Ishikawa (cell line): ENCODE results near the gene CDC123.
A peak's percentile ranks its signal among the peaks of the same experiment; 100 is the strongest.

Experiments
- CEBPB ChIP-seq: IDR thresholded peaks from 2 replicates; pipeline ENCODE4 v1.6.1; 2012
- CREB1 ChIP-seq: IDR thresholded peaks from 2 replicates; pipeline ENCODE4 v1.6.1; 2012; ENCODE audit warnings: low read depth
- EGR1 ChIP-seq: IDR thresholded peaks from 2 replicates; pipeline ENCODE4 v1.6.1; 2012
- EP300 ChIP-seq: IDR thresholded peaks from 2 replicates; pipeline ENCODE4 v1.6.1; 2012; ENCODE audit warnings: borderline replicate concordance
- FOXM1 ChIP-seq: IDR thresholded peaks from 2 replicates; pipeline ENCODE4 v1.6.1; 2012; ENCODE audit warnings: low read depth, borderline replicate concordance
- MAX ChIP-seq: IDR thresholded peaks from 2 replicates; pipeline ENCODE4 v1.6.1; 2012
- NFIC ChIP-seq: IDR thresholded peaks from 2 replicates; pipeline ENCODE4 v1.6.1; 2012
- RAD21 ChIP-seq: IDR thresholded peaks from 2 replicates; pipeline ENCODE4 v1.6.1; 2012; ENCODE audit warnings: low read depth
- TAF1 ChIP-seq: IDR thresholded peaks from 2 replicates; pipeline ENCODE4 v1.6.1; 2012; ENCODE audit warnings: low read depth, mild to moderate bottlenecking
- TCF12 ChIP-seq: IDR thresholded peaks from 2 replicates; pipeline ENCODE4 v1.6.1; 2012; ENCODE audit warnings: low read depth
- TEAD4 ChIP-seq: IDR thresholded peaks from 2 replicates; pipeline ENCODE4 v1.6.1; 2012
- YY1 ChIP-seq: IDR thresholded peaks from 2 replicates; pipeline ENCODE4 v1.6.1; 2012; ENCODE audit warnings: low read depth
- ZBTB7A ChIP-seq: IDR thresholded peaks from 2 replicates; pipeline ENCODE4 v1.6.1; 2012; ENCODE audit warnings: low read depth
- TF ChIP-seq, protein P1 (sequence below): IDR thresholded peaks from 2 replicates; pipeline ENCODE4 v1.6.1; 2012
- TF ChIP-seq, protein P2 (sequence below): IDR thresholded peaks from 2 replicates; pipeline ENCODE4 v1.6.1; 2012; ENCODE audit warnings: low read depth, mild to moderate bottlenecking

The CDC123 gene

GRCh38 chr10:12195603-12196506 lies at the start of gene CDC123, which contains the start of gene NUDT5:
Gene CDC123, plus strand, starts transcription at chr10:12196188. Its CDS starts 58 bp downstream, at chr10:12196246.
Gene NUDT5, minus strand, starts transcription at chr10:12195891. Its CDS starts 9,600 bp downstream, at chr10:12186291.
- peak; percentile 94 for TF ChIP-seq MAX
- no peak for TF ChIP-seq CEBPB
- 0 out of 2 replicates have a peak, but pooled peaks have one; percentile 38 for TF ChIP-seq EP300
- TF ChIP-seq, protein P1, sequence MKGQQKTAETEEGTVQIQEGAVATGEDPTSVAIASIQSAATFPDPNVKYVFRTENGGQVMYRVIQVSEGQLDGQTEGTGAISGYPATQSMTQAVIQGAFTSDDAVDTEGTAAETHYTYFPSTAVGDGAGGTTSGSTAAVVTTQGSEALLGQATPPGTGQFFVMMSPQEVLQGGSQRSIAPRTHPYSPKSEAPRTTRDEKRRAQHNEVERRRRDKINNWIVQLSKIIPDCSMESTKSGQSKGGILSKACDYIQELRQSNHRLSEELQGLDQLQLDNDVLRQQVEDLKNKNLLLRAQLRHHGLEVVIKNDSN: 0 out of 2 replicates have a peak, but pooled peaks have one; percentile 14
- no peak for TF ChIP-seq RAD21
- TF ChIP-seq, protein P2, sequence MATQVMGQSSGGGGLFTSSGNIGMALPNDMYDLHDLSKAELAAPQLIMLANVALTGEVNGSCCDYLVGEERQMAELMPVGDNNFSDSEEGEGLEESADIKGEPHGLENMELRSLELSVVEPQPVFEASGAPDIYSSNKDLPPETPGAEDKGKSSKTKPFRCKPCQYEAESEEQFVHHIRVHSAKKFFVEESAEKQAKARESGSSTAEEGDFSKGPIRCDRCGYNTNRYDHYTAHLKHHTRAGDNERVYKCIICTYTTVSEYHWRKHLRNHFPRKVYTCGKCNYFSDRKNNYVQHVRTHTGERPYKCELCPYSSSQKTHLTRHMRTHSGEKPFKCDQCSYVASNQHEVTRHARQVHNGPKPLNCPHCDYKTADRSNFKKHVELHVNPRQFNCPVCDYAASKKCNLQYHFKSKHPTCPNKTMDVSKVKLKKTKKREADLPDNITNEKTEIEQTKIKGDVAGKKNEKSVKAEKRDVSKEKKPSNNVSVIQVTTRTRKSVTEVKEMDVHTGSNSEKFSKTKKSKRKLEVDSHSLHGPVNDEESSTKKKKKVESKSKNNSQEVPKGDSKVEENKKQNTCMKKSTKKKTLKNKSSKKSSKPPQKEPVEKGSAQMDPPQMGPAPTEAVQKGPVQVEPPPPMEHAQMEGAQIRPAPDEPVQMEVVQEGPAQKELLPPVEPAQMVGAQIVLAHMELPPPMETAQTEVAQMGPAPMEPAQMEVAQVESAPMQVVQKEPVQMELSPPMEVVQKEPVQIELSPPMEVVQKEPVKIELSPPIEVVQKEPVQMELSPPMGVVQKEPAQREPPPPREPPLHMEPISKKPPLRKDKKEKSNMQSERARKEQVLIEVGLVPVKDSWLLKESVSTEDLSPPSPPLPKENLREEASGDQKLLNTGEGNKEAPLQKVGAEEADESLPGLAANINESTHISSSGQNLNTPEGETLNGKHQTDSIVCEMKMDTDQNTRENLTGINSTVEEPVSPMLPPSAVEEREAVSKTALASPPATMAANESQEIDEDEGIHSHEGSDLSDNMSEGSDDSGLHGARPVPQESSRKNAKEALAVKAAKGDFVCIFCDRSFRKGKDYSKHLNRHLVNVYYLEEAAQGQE: 0 out of 2 replicates have a peak, but pooled peaks have one; percentile 14
- TF ChIP-seq FOXM1: peak; percentile 39; the same call in 1 of the 2 replicates
- no peak for TF ChIP-seq CREB1
- peak; percentile 64 for TF ChIP-seq YY1
- peak; percentile 80 for TF ChIP-seq TAF1
- TF ChIP-seq NFIC: peak; percentile 72
- TF ChIP-seq EGR1: no peak
- TF ChIP-seq TCF12: peak; percentile 61; the same call in 1 of the 2 replicates
- no peak for TF ChIP-seq TEAD4
- no peak for TF ChIP-seq ZBTB7A

DNA sequence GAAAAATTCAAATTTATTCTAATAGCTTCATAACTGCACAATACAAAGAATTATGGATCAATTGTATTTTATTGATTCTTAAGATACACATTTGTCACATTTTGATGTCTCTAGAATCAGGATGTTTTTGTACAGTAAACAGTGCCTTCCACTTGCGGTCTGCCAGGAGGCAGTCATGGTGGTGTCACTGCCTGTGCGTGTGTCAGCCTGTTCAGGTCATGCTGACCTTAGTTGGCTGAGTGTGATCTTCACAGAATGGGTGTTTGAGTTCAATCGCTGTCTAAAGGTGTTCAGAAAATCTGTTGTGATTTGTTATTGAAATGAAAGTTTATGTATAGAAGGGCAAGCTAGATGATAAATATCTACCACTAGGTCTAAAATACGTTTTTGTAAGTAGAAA lies 45.8 kb upstream of the CDC123 start:
- TF ChIP-seq FOXM1: no peak
- TF ChIP-seq CEBPB: no peak
- TF ChIP-seq TAF1: no peak
- TF ChIP-seq, protein P2: no peak
- no peak for TF ChIP-seq TCF12
- TF ChIP-seq RAD21: no peak
- TF ChIP-seq EP300: no peak
- no peak for TF ChIP-seq NFIC
- no peak for TF ChIP-seq TEAD4
- no peak for TF ChIP-seq EGR1
- TF ChIP-seq MAX: no peak
- TF ChIP-seq, protein P1: no peak
- no peak for TF ChIP-seq ZBTB7A
- TF ChIP-seq CREB1: no peak
- TF ChIP-seq YY1: no peak

DNA sequence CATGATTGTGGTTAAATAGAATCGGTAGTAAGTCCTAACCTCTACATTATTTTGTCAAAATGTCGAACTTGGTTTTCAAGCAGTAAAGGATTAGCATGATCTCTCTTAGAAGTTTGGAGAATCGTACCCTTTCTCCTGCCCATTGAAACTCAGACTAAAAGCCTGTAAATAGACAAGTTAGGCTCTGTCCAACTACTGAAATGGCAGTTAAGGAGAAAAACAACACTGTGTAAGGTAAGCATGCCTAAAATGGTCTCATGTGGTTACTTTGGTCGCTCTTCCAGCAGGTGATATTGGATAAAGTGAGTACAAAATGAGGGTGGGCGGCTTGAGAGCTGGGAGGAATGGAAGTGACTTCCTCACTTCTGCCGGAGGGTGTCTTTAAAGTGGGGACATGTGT lies 41.5 kb upstream of the CDC123 start:
- TF ChIP-seq, protein P2: peak; percentile 34; the same call in 1 of the 2 replicates
- TF ChIP-seq CEBPB: no peak
